GM10266 (cell line): ENCODE data around the gene UCN3.

Source experiments
- DNase-seq: peaks from one replicate; pipeline ENCODE4 v3.0.0; 2012; ENCODE audit errors: extremely low spot score
- TF ChIP-seq, protein P1 (sequence below): IDR thresholded peaks from 2 replicates; pipeline ENCODE4 v1.5.1; 2012; ENCODE audit warnings: mild to moderate bottlenecking, low read depth; ENCODE audit not compliant: control insufficient read depth, insufficient read depth; ENCODE audit errors: missing control alignments

Gene UCN3

DNA sequence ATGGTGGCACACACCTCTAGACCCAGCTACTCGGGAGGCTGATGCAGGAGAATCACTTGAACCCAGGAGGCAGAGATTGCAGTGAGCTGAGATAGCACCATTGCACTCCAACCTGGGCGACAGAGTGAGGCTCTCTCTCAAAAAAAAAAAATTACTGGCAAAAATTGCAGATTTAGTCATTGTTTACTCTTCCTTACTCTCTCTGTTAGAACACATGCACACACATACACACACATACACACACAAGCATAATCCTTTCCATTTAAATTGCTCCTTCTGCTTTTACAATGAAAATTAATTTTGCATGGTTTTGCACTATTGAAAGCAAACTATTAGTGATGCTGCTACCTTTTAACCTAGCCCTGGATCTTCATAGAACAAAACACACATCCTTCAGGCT is 15.4 kb upstream of the UCN3 start:
- TF ChIP-seq, protein P1, sequence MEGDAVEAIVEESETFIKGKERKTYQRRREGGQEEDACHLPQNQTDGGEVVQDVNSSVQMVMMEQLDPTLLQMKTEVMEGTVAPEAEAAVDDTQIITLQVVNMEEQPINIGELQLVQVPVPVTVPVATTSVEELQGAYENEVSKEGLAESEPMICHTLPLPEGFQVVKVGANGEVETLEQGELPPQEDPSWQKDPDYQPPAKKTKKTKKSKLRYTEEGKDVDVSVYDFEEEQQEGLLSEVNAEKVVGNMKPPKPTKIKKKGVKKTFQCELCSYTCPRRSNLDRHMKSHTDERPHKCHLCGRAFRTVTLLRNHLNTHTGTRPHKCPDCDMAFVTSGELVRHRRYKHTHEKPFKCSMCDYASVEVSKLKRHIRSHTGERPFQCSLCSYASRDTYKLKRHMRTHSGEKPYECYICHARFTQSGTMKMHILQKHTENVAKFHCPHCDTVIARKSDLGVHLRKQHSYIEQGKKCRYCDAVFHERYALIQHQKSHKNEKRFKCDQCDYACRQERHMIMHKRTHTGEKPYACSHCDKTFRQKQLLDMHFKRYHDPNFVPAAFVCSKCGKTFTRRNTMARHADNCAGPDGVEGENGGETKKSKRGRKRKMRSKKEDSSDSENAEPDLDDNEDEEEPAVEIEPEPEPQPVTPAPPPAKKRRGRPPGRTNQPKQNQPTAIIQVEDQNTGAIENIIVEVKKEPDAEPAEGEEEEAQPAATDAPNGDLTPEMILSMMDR = no peak

GRCh38 chr10:5354068-5354467 is 10.7 kb upstream of the UCN3 start:
- TF ChIP-seq, protein P1 = no peak
- DNase-seq = no peak

More for the DNA sequence above, 15.4 kb upstream of the UCN3 start:
- no peak for DNase-seq

DNA sequence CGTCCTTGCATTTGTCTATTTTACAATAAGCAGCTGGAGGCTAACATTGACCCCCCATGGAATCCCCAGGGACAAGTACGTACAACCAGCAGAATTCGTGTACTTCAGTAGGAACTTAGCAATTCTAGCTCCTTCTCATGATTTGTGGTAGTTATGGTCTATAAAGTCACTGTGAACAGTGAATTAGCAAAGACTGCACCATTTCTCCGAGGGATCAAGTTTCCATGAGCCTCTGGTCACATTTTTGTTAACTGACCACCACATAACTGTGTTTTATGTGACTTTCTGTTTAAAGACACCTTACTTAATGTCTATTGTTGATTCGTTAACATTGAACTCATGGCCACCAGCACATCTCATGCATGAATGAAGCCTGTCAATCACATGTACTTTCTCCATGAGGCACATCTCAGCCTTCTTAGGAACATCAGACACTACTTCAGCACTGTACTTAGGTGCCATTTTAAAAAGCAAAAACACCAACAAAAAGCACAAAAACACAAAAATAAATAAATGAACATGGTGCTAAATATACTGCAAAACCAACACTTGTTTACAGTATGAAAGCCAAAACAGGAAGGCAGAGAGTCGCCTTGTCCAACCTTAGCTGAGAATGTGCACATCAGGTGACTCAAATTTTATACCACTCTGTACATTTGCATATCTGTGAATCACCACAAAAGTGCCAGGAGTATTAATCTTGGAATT is 9.0 kb upstream of the UCN3 start:
- DNase-seq = no peak
- TF ChIP-seq, protein P1 = no peak

GRCh38 chr10:5356302-5356763 is 8.4 kb upstream of the UCN3 start:
- TF ChIP-seq, protein P1 = no peak
- DNase-seq = no peak

DNA sequence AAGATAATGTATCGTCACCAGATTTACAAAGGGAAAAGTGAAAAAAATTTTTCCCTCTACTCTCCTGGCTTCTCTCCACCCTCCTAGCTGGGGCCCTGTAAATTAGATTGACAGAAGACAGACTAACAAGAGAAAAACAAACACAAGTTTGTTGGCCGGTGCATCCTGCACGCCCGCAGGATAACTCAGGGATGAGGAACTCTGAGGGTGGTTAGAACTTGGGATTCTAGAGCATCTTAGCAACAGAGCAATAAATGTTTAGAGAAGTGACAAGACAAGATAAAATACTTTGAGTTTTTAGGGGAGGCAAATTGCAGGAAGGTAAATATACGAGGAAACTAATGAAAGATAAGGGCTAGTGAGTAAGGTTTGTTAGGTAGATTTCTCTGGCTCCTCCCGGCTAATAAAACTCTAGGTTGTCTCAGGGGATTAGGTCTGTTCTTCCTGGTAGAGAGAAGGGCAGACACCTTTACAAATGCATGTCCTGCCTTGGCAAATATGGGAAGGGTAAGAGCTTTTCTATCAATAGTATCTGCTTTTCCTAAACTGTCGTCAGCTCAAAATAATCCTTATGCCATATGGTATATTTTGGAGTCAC is 4.3 kb upstream of the UCN3 start:
- DNase-seq = no peak
- TF ChIP-seq, protein P1 = no peak

GRCh38 chr10:5361966-5362365 is 2.8 kb upstream of the UCN3 start:
- TF ChIP-seq, protein P1 = no peak
- no peak for DNase-seq

DNA sequence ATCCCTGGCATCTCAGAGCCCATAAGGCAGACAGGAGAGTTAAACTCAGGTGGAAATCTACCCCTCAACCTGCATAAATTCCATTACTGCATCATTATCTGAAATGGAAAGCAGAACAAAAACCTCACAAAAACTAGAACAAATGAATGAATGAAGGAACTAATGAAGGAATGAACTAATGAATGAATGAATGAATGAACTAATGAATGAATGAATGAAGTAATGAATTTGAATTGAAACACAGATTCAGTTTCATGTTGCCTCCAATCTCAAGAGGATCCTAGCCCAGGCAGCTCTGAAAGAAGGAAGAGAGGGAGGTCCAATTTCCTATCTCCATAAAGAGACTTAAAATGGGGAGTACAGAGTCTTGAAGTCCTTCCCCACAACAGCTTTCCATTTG is 1.9 kb upstream of the UCN3 start:
- TF ChIP-seq, protein P1 = no peak
- DNase-seq = no peak
